ENCODE results near the gene SPRR2A. TPM values are rescaled to one million over a fixed set of nuclear protein-coding genes. Genes with fewer than 3 reads are reported as not detected.
"Not testable (repeated sequence)": the region's sequence is repeated elsewhere in the genome, so short reads cannot be mapped to it uniquely, and the experiment has no call there.

Gene SPRR2A
- total RNA-seq, 1 experiment from 2014 or later = not detected

DNA sequence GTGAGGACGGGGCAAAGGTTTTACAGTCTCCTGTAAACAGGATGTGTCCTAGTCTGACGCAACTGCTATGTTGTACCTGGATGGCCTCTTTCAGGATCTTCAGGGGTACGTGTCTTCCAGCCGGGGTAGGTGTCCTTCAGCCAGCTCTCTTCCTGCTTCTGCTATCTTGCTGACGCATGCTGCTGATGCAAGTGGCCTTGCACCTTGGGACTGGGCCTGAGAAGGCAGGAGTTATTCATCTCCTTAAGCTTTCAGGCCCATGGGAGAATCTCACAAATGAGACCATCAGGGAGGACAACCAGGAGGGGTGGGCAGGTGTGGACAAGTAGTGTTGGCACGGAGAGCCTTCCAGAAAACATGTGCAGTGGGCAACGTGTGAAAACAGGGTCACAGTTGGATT, 34.2 kb downstream of the SPRR2A start:
- intact Hi-C loops (cut with micrococcal nuclease; ENCODE audit: unreplicated experiment) = no loop called here
- Histone ChIP-seq H3K36me3 (ENCODE audit: control insufficient read depth, insufficient read depth, low read length) (no peaks in the 10 kb centered on the region), H3K4me1 (no peaks in the 10 kb centered on the region), H3K27me3 (replicated peaks; ENCODE audit: control insufficient read depth, insufficient read depth, low read length) (no peaks in the 10 kb centered on the region), H3K9me3 (no peaks in the 10 kb centered on the region), H3K4me3 (ENCODE audit: low read depth, low read length) (no peak overlapping the region)
- no peaks in the 10 kb centered on the region for H3K36me3 Mint-ChIP-seq (ENCODE audit: insufficient read depth, unreplicated experiment)
- no peaks in the 10 kb centered on the region for H3K4me1 Mint-ChIP-seq (ENCODE audit: low read depth, unreplicated experiment)
- H3K4me3 Mint-ChIP-seq (ENCODE audit: unreplicated experiment) = no peak overlapping the region
- H3K27ac Mint-ChIP-seq (ENCODE audit: unreplicated experiment) = no peak overlapping the region
- TF ChIP-seq, protein P1, sequence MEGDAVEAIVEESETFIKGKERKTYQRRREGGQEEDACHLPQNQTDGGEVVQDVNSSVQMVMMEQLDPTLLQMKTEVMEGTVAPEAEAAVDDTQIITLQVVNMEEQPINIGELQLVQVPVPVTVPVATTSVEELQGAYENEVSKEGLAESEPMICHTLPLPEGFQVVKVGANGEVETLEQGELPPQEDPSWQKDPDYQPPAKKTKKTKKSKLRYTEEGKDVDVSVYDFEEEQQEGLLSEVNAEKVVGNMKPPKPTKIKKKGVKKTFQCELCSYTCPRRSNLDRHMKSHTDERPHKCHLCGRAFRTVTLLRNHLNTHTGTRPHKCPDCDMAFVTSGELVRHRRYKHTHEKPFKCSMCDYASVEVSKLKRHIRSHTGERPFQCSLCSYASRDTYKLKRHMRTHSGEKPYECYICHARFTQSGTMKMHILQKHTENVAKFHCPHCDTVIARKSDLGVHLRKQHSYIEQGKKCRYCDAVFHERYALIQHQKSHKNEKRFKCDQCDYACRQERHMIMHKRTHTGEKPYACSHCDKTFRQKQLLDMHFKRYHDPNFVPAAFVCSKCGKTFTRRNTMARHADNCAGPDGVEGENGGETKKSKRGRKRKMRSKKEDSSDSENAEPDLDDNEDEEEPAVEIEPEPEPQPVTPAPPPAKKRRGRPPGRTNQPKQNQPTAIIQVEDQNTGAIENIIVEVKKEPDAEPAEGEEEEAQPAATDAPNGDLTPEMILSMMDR (IDR thresholded peaks at IDR 0.05; ENCODE audit: insufficient read depth in 1 of 2, low read depth in 1 of 2, low read length in 1 of 2, severe bottlenecking in 1 of 2, unreplicated experiment in 1 of 2) = no peak
- H3K9me3 Mint-ChIP-seq (ENCODE audit: unreplicated experiment) = no peaks in the 10 kb centered on the region
- DNase-seq = no peak
- no TSS peak for BruUV-seq (replicated peaks)
- ChIA-PET POLR2A (no interaction called here), CTCF (no interaction called here)
- H3K27me3 Mint-ChIP-seq (ENCODE audit: insufficient read depth, unreplicated experiment) = peaks cover 7% of the 10 kb centered on the region

DNA sequence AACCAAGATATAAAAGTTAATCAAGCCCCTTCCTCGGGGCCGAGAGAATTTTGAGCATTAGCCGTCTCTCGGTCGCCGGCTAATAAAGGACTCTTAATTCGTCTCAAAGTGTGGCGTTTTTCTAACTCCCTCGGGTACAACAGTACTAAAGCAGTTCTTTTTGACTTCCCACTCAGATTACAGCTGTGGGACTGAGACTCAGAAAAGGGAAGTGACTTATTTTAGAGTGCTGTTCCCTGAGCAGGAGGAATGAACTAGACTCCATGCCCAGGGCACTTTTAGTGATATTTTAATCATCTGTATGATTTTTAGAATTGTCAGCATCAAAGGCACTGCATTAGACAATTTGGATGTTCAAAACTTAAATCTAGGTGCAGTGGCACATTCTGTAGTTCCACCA, 35.0 kb downstream of the SPRR2A start:
- CTCF ChIA-PET; H3K4me3 ChIP-seq (ENCODE audit: low read depth, low read length); H3K4me3 Mint-ChIP-seq (ENCODE audit: unreplicated experiment); H3K4me1 Mint-ChIP-seq (ENCODE audit: low read depth, unreplicated experiment); H3K27ac Mint-ChIP-seq (ENCODE audit: unreplicated experiment); H3K36me3 Mint-ChIP-seq (ENCODE audit: insufficient read depth, unreplicated experiment); H3K27me3 ChIP-seq (replicated peaks; ENCODE audit: control insufficient read depth, insufficient read depth, low read length); H3K27me3 Mint-ChIP-seq (ENCODE audit: insufficient read depth, unreplicated experiment); H3K9me3 ChIP-seq; H3K4me1 ChIP-seq; H3K9me3 Mint-ChIP-seq (ENCODE audit: unreplicated experiment); intact Hi-C loops (cut with micrococcal nuclease; ENCODE audit: unreplicated experiment); DNase-seq; BruUV-seq (replicated peaks); POLR2A ChIA-PET; H3K36me3 ChIP-seq (ENCODE audit: control insufficient read depth, insufficient read depth, low read length): not testable (repeated sequence)

DNA sequence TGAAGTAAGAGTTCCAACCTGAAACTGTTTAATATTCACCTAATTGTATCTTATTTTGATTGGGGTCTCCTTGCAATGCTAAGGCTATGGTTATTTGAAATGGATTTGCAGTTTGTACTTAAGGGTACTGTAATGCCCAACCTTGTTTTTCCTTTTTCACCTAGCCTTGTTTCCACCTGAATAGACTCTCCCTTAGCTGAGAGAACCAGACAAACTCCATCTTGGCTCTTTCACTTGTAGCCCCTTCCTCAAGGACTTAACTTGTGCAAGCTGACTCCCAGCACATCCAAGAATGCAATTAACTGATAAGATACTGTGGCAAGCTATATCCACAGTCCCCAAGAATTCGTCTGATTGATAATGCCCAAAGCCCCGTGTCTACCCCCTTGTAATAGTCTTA, 35.5 kb downstream of the SPRR2A start:
- H3K27ac Mint-ChIP-seq (ENCODE audit: unreplicated experiment); POLR2A ChIA-PET: not testable (repeated sequence)

DNA sequence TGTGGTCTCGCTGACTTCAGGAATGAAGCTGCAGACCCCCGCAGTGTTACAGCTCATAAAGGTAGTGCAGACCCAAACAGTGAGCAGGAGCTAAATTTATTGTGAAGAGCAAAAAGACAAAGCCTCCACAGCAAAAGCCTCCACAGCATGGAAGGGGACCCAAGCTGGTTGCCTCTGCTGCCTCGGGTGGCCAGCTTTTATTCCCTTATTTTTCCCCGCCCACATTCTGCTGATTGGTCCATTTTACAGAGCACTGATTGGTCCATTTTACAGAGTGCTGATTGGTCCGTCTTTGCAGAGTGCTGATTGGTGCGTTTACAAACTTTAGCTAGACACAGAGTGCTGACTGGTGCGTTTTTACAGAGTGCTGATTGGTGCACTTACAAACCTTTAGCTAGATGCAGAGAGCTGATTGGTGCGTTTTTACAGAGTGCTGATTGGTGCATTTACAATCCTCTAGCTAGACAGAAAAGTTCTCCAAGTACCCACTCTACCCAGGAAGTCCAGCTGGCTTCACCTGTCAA, 46.0 kb downstream of the SPRR2A start:
- DNase-seq; intact Hi-C loops (cut with micrococcal nuclease; ENCODE audit: unreplicated experiment); H3K4me1 ChIP-seq; BruUV-seq (replicated peaks); H3K27me3 Mint-ChIP-seq (ENCODE audit: insufficient read depth, unreplicated experiment); H3K27me3 ChIP-seq (replicated peaks; ENCODE audit: control insufficient read depth, insufficient read depth, low read length); H3K4me3 Mint-ChIP-seq (ENCODE audit: unreplicated experiment); H3K4me1 Mint-ChIP-seq (ENCODE audit: low read depth, unreplicated experiment); H3K36me3 ChIP-seq (ENCODE audit: control insufficient read depth, insufficient read depth, low read length); POLR2A ChIA-PET; H3K4me3 ChIP-seq (ENCODE audit: low read depth, low read length); CTCF ChIA-PET; H3K9me3 ChIP-seq; H3K27ac Mint-ChIP-seq (ENCODE audit: unreplicated experiment); H3K36me3 Mint-ChIP-seq (ENCODE audit: insufficient read depth, unreplicated experiment); H3K9me3 Mint-ChIP-seq (ENCODE audit: unreplicated experiment): not testable (repeated sequence)

More for the DNA sequence above, 35.5 kb downstream of the SPRR2A start:
- H3K36me3 Mint-ChIP-seq (ENCODE audit: insufficient read depth, unreplicated experiment); H3K4me3 ChIP-seq (ENCODE audit: low read depth, low read length); H3K27me3 ChIP-seq (replicated peaks; ENCODE audit: control insufficient read depth, insufficient read depth, low read length); intact Hi-C loops (cut with micrococcal nuclease; ENCODE audit: unreplicated experiment); H3K9me3 ChIP-seq; H3K4me3 Mint-ChIP-seq (ENCODE audit: unreplicated experiment); CTCF ChIA-PET; H3K4me1 Mint-ChIP-seq (ENCODE audit: low read depth, unreplicated experiment); H3K9me3 Mint-ChIP-seq (ENCODE audit: unreplicated experiment); H3K27me3 Mint-ChIP-seq (ENCODE audit: insufficient read depth, unreplicated experiment); H3K4me1 ChIP-seq; DNase-seq; BruUV-seq (replicated peaks); H3K36me3 ChIP-seq (ENCODE audit: control insufficient read depth, insufficient read depth, low read length): not testable (repeated sequence)

Other genes starting within 250 kb of the SPRR2A start
- gene LCE1B, start 245.5 kb downstream of the SPRR2A start, total RNA-seq (2022) = not detected in 2 replicates
- gene LCE1A, start 230.0 kb downstream of the SPRR2A start, total RNA-seq (2022) = not detected in 2 replicates
- not detected in 2 replicates for gene LCE6A, start 214.7 kb downstream of the SPRR2A start, total RNA-seq (2022)
- gene LCE7A, start 197.5 kb downstream of the SPRR2A start, total RNA-seq (2022) = not detected in 2 replicates
- not detected in 2 replicates for gene SMCP, start 179.2 kb downstream of the SPRR2A start, total RNA-seq (2022)
- not detected in 2 replicates for gene IVL, start 149.0 kb downstream of the SPRR2A start, total RNA-seq (2022)
- not detected in 2 replicates for gene SPRR5, start 110.3 kb downstream of the SPRR2A start, total RNA-seq (2022)
- not detected in 2 replicates for gene SPRR4, start 86.9 kb downstream of the SPRR2A start, total RNA-seq (2022)
- gene SPRR1A, start 73.4 kb downstream of the SPRR2A start, total RNA-seq (2022) = not detected in 2 replicates
- gene SPRR3, start 55.8 kb downstream of the SPRR2A start, total RNA-seq (2022) = 0.70 and 1.0 TPM in 2 replicates
- gene SPRR1B, start 26.3 kb downstream of the SPRR2A start, total RNA-seq (2022) = not detected in 2 replicates
- not detected in 2 replicates for gene SPRR2D, start 16.4 kb downstream of the SPRR2A start, total RNA-seq (2022)
- gene SPRR2B, start 14.1 kb upstream of the SPRR2A start, total RNA-seq (2022) = not detected in 2 replicates
- gene SPRR2E, start 37.0 kb upstream of the SPRR2A start, total RNA-seq (2022) = not detected in 2 replicates
- not detected in 2 replicates for gene SPRR2F, start 56.0 kb upstream of the SPRR2A start, total RNA-seq (2022)
- not detected in 2 replicates for gene SPRR2G, start 93.4 kb upstream of the SPRR2A start, total RNA-seq (2022)
- gene LELP1, start 145.9 kb upstream of the SPRR2A start, total RNA-seq (2022) = not detected in 2 replicates
- 0.88 TPM in 1 of 2 replicates, not detected in the other for gene PRR9, start 160.1 kb upstream of the SPRR2A start, total RNA-seq (2022)
- not detected in 2 replicates for gene LORICRIN, start 202.2 kb upstream of the SPRR2A start, total RNA-seq (2022)